DND-41 (cell line): Measurements from ENCODE around the gene MFAP1.
"Not testable (repeated sequence)": the region's sequence is repeated elsewhere in the genome, so short reads cannot be mapped to it uniquely, and the experiment has no call there.

Source experiments
- ATAC-seq: fragments of 200-7000 bp; cut with Tn5 transposase; 3 replicates; pipeline ENCODE4 v1.9.1; 2021; ENCODE audit warnings: low read depth; ENCODE audit not compliant: insufficient read depth
- DNase-seq: peaks from one replicate; pipeline ENCODE4 v3.0.0-alpha.2; 2020
- H2AFZ ChIP-seq: 2 replicates; pipeline ENCODE4 v1.6.0; 2012; ENCODE audit warnings: low read depth, low read length
- H3K27ac ChIP-seq: 2 replicates; pipeline ENCODE4 v1.5.1; 2012; ENCODE audit warnings: low read length, inconsistent platforms
- H3K27me3 ChIP-seq: fragments of 200-600 bp; sonication (generic); 2 replicates; pipeline ENCODE4 v1.6.0; 2012; ENCODE audit warnings: low read length, mild to moderate bottlenecking, inconsistent platforms; ENCODE audit not compliant: insufficient read depth, poor library complexity
- H3K36me3 ChIP-seq: 2 replicates; pipeline ENCODE4 v1.5.1; 2012; ENCODE audit warnings: low read length, inconsistent platforms; ENCODE audit not compliant: insufficient read depth
- H3K4me1 ChIP-seq: 2 replicates; pipeline ENCODE4 v1.5.1; 2012; ENCODE audit warnings: mild to moderate bottlenecking, low read length; ENCODE audit not compliant: insufficient read depth
- H3K4me2 ChIP-seq: 2 replicates; pipeline ENCODE4 v1.6.0; 2012; ENCODE audit warnings: mild to moderate bottlenecking, moderate library complexity, low read length, inconsistent platforms; ENCODE audit not compliant: insufficient read depth
- H3K4me3 ChIP-seq, 2 experiments: fragments of 200-600 bp in 1 of 2; shearing (Covaris generic) in 1 of 2; 2 replicates each; pipeline ENCODE4 v1.5.1; 2012 to 2016; ENCODE audit warnings: inconsistent platforms in 2 of 2, low read length in 2 of 2, mild to moderate bottlenecking in 2 of 2, low read depth in 1 of 2, moderate library complexity in 1 of 2
- H3K79me2 ChIP-seq: 2 replicates; pipeline ENCODE4 v1.6.0; 2012; ENCODE audit warnings: low read length, inconsistent platforms; ENCODE audit not compliant: insufficient read depth
- H3K9ac ChIP-seq: 2 replicates; pipeline ENCODE4 v1.6.0; 2012; ENCODE audit warnings: low read depth, mild to moderate bottlenecking, inconsistent platforms, low read length, moderate library complexity
- H3K9me3 ChIP-seq: 2 replicates; pipeline ENCODE4 v1.5.1; 2012; ENCODE audit warnings: low read length, moderate library complexity, mild to moderate bottlenecking, inconsistent platforms; ENCODE audit not compliant: insufficient read depth, severe bottlenecking
- H4K20me1 ChIP-seq: 2 replicates; pipeline ENCODE4 v1.6.0; 2012; ENCODE audit warnings: low read length; ENCODE audit not compliant: insufficient read depth
- EZH2 ChIP-seq: IDR thresholded peaks from 3 replicates; pipeline ENCODE4 v1.6.1; 2012; ENCODE audit warnings: borderline replicate concordance, low read depth, mild to moderate bottlenecking, moderate library complexity, low read length, inconsistent platforms; ENCODE audit not compliant: severe bottlenecking
- TF ChIP-seq, protein P1 (sequence below): IDR thresholded peaks from 2 replicates; pipeline ENCODE4 v1.5.1; 2012; ENCODE audit warnings: borderline replicate concordance, low read length, moderate library complexity, mild to moderate bottlenecking; ENCODE audit not compliant: poor library complexity, severe bottlenecking; ENCODE audit errors: extremely low read depth

MFAP1 gene

DNA sequence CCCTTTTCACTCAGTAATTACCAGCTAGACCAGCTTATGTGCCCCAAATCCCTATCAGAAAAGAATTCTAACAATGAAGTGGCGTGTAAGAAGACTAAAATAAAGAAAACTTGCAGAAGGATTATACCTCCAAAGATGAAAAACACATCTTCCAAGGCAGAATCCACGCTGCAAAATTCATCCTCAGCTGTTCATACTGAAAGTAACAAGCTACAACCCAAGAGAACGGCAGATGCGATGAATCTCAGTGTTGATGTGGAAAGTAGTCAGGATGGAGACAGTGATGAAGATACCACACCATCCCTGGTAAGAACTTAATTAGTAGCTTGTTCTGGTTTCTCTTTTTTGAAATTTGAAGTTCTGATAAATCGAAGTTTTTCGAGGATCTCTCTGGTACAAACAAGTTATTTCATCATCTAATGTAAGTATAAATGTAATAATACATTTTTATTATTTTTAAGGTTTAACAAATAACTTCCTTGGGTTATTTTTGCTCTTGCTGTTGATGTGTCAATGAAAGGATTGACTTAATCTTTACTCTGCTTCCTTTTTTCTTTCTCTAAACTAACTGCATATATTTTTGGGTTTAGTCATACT is 3.7 kb upstream of the MFAP1 start:
- TF ChIP-seq, protein P1, sequence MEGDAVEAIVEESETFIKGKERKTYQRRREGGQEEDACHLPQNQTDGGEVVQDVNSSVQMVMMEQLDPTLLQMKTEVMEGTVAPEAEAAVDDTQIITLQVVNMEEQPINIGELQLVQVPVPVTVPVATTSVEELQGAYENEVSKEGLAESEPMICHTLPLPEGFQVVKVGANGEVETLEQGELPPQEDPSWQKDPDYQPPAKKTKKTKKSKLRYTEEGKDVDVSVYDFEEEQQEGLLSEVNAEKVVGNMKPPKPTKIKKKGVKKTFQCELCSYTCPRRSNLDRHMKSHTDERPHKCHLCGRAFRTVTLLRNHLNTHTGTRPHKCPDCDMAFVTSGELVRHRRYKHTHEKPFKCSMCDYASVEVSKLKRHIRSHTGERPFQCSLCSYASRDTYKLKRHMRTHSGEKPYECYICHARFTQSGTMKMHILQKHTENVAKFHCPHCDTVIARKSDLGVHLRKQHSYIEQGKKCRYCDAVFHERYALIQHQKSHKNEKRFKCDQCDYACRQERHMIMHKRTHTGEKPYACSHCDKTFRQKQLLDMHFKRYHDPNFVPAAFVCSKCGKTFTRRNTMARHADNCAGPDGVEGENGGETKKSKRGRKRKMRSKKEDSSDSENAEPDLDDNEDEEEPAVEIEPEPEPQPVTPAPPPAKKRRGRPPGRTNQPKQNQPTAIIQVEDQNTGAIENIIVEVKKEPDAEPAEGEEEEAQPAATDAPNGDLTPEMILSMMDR = no peak
- no peak for TF ChIP-seq EZH2
- peaks cover 99% of the 10 kb centered on the region for H3K79me2 ChIP-seq

DNA sequence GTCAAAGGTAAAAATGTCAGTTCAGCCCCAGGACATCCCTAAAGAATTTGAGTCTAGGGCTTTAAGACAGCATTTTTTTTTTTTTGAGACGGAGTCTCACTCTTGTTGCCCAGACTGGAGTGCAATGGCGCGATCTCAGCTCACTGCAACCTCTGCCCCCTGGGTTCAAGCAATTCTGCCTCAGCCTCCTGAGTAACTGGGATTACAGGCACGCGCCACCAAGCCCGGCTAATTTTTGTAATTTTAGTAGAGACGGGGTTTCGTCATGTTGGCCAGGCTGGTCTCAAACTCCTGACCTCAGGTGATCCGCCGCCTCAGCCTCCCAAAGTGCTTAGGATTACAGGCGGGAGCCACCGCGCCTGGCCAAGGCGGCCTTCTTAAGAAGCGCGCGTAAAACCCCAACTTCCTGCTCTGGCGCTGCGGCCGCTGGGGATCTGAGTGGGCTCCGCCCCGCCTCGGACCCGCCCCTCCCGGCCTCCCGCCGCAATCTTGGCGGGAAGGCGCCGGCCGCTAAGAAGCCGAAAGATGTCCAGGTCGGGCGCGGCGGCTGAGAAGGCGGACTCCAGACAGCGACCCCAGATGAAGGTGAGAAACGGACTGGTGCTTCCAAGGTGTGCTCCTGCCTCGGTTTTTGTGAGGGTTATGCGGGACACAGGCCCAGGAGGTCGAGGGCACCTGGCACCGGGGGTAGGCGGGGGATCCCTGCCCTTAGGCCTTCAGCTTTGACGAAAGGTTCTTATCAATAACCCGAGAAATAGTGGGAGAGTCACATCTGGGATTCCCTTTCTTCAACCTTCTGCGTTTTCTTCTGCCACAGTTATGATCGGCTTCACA is 2.2 kb upstream of the MFAP1 start, which contains the start of gene WDR76:
WDR76 (plus strand) TSS at position 495 of the 834 bp plus-strand sequence; CDS start at position 526, 31 bp downstream.
- H3K4me3 ChIP-seq = peak within 1 kb of the TSS; percentile 48 to 97; a peak in 3 of 4 replicates
- H3K9me3 ChIP-seq = no peaks in the 10 kb centered on the region
- TF ChIP-seq, protein P1 = no peak
- no peak for TF ChIP-seq EZH2
- H3K9ac ChIP-seq = peak within 1 kb of the TSS; percentile 68
- DNase-seq (peak; percentile 81), ATAC-seq (peak; percentile 73)
- peaks cover 6% of the 10 kb centered on the region; the same call in 1 of the 2 replicates for H4K20me1 ChIP-seq
- peak within 1 kb of the TSS; percentile 89 for H2AFZ ChIP-seq
- H3K27me3 ChIP-seq = no peaks in the 10 kb centered on the region
- peak within 1 kb of the TSS; percentile 79 for H3K4me2 ChIP-seq
- H3K36me3 ChIP-seq = peaks cover 18% of the 10 kb centered on the region
- H3K27ac ChIP-seq = peak within 1 kb of the TSS; percentile 95
- peaks cover 81% of the 10 kb centered on the region for H3K4me1 ChIP-seq
- H3K79me2 ChIP-seq = peaks cover 97% of the 10 kb centered on the region

More for the DNA sequence above, 3.7 kb upstream of the MFAP1 start:
- Histone ChIP-seq H3K27me3 (no peaks in the 10 kb centered on the region), H3K4me3 (peak overlapping the region; percentile 48 to 97; a peak in 3 of 4 replicates), H3K4me1 (peaks cover 82% of the 10 kb centered on the region), H3K9ac (peak overlapping the region; percentile 68), H3K9me3 (no peaks in the 10 kb centered on the region), H4K20me1 (peaks cover 11% of the 10 kb centered on the region; the same call in 1 of the 2 replicates), H3K27ac (peak overlapping the region; percentile 95), H3K36me3 (peaks cover 26% of the 10 kb centered on the region), H2AFZ (no peak overlapping the region), H3K4me2 (peak overlapping the region; percentile 79)
- ATAC-seq = peak; percentile 34; the same call in 1 of the 3 replicates
- peak; percentile 35 for DNase-seq

DNA sequence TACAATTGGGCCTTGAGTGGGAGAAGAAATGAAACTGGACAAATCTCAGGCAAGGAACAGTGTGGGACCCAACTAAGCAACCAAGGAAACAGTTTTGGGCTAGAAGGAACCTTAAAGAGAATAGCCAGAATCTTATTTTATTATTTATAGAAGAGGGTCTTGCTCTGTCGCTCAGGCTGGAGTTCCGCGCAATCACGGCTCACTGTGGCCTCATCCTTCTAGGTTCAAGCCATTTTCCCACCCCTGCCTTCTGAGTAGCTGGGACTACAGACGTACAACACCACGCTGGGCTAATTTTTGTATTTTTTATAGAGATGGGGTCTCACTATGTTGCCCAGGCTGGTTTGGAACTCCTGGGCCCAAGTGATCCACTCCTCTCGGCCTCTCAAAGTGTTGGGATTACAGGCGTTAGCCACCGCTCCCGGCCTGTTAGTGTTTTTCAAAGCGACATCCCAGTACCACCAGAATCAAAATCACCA is 1.6 kb upstream of the MFAP1 start:
- Histone ChIP-seq H3K9me3 (no peaks in the 10 kb centered on the region), H3K79me2 (peaks cover 97% of the 10 kb centered on the region), H3K4me1 (peaks cover 78% of the 10 kb centered on the region), H3K9ac (peak overlapping the region; percentile 68), H3K27ac (peak overlapping the region; percentile 95), H3K4me3 (peak overlapping the region; percentile 48 to 97; a peak in 3 of 4 replicates), H3K36me3 (peaks cover 13% of the 10 kb centered on the region), H3K4me2 (peak overlapping the region; percentile 79), H2AFZ (peak overlapping the region; percentile 89; the same call in 1 of the 2 replicates), H3K27me3 (no peaks in the 10 kb centered on the region), H4K20me1 (peaks cover 6% of the 10 kb centered on the region; the same call in 1 of the 2 replicates)
- ATAC-seq (no peak), DNase-seq (no peak)
- TF ChIP-seq EZH2 = no peak
- TF ChIP-seq, protein P1 = no peak

DNA sequence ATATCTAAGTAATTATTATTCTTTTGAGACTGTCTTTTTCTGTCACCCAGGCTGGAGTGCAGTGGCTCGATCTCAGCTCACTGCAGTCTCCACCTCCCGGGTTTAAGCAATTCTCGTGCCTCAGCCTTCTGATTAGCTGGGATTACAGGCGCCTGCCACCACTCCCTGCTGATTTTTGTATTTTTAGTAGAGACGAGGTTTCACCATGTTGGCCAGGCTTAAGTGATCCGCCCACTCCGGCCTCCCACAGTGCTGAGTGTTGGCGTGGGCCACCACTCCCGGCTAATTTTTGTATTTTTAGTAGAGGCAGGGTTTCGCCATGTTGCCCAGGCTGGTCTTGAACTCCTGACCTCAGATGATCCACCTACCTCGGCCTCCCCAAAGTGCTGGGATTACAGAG is 815 bp upstream of the MFAP1 start:
- Histone ChIP-seq H3K4me1 (peaks cover 78% of the 10 kb centered on the region), H3K4me2 (peak overlapping the region; percentile 79), H3K36me3 (peaks cover 13% of the 10 kb centered on the region), H3K27ac (peak overlapping the region; percentile 95), H3K79me2 (peaks cover 97% of the 10 kb centered on the region), H2AFZ (0 out of 2 replicates have a peak overlapping the region, but pooled peaks have one; percentile 89), H3K9ac (peak overlapping the region; percentile 68), H3K4me3 (peak overlapping the region; percentile 7 to 97; a peak in 3 of 4 replicates)
- not testable (repeated sequence) for H4K20me1 ChIP-seq, ATAC-seq, H3K27me3 ChIP-seq, DNase-seq, H3K9me3 ChIP-seq
